Measurements from ENCODE around the gene NPLOC4. TPM values are rescaled to one million over a fixed set of nuclear protein-coding genes. Genes with fewer than 3 reads are reported as not detected.

Gene NPLOC4
- total and polyA plus RNA-seq, 9 of the 15 experiments (the other 6 are each of a cell fraction or from before 2014, with no cell fraction given) = 1.5 to 116 (median 64.5) TPM

GRCh38 chr17:81666342-81667191 is 29.7 kb upstream of the NPLOC4 start, which contains the start of the genes CCDC137 and OXLD1 (continued):
- TF ChIP-seq ID3 (CRISPR knock-in tag; IDR thresholded peaks at IDR 0.05) (no peak), ID3 (tag; IDR thresholded peaks at IDR 0.05) (no peak), ZNF3 (CRISPR knock-in tag; IDR thresholded peaks at IDR 0.05) (no peak), GTF2B (IDR thresholded peaks at IDR 0.05; ENCODE audit: extremely low read depth, insufficient read length) (no peak), ZNF586 (CRISPR knock-in tag; conservative IDR thresholded peaks at IDR 0.05) (no peak), CREM (IDR thresholded peaks at IDR 0.05; ENCODE audit: low read depth) (peak; percentile 87), ZNF324 (CRISPR knock-in tag; IDR thresholded peaks at IDR 0.05) (no peak), CREBBP (IDR thresholded peaks at IDR 0.05; ENCODE audit: low read depth, low read length) (no peak), POLR3A (IDR thresholded peaks at IDR 0.05; ENCODE audit: borderline replicate concordance, extremely low read depth, insufficient read depth, insufficient read length) (no peak), KDM4B (IDR thresholded peaks at IDR 0.05; ENCODE audit: borderline replicate concordance in 2 of 2, low read depth in 1 of 2) (peak in 1 of 2 experiments; percentile 93; a peak in 2 of 4 replicates), ZNF431 (CRISPR knock-in tag; IDR thresholded peaks at IDR 0.05) (no peak), HDGF (IDR thresholded peaks at IDR 0.05) (no peak), HDAC8 (tag; IDR thresholded peaks at IDR 0.05) (no peak)
- TF ChIP-seq, protein P1, sequence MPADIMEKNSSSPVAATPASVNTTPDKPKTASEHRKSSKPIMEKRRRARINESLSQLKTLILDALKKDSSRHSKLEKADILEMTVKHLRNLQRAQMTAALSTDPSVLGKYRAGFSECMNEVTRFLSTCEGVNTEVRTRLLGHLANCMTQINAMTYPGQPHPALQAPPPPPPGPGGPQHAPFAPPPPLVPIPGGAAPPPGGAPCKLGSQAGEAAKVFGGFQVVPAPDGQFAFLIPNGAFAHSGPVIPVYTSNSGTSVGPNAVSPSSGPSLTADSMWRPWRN (IDR thresholded peaks at IDR 0.05; ENCODE audit: low read depth) = no peak
- TF ChIP-seq, protein P2, sequence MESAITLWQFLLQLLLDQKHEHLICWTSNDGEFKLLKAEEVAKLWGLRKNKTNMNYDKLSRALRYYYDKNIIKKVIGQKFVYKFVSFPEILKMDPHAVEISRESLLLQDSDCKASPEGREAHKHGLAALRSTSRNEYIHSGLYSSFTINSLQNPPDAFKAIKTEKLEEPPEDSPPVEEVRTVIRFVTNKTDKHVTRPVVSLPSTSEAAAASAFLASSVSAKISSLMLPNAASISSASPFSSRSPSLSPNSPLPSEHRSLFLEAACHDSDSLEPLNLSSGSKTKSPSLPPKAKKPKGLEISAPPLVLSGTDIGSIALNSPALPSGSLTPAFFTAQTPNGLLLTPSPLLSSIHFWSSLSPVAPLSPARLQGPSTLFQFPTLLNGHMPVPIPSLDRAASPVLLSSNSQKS (CRISPR knock-in tag; IDR thresholded peaks at IDR 0.05) = no peak
- TF ChIP-seq, protein P3, sequence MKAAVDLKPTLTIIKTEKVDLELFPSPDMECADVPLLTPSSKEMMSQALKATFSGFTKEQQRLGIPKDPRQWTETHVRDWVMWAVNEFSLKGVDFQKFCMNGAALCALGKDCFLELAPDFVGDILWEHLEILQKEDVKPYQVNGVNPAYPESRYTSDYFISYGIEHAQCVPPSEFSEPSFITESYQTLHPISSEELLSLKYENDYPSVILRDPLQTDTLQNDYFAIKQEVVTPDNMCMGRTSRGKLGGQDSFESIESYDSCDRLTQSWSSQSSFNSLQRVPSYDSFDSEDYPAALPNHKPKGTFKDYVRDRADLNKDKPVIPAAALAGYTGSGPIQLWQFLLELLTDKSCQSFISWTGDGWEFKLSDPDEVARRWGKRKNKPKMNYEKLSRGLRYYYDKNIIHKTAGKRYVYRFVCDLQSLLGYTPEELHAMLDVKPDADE (conservative IDR thresholded peaks at IDR 0.05; ENCODE audit: control insufficient read depth, low read depth, low read length) = peak; percentile 42; the same call in 1 of the 2 replicates
- TF ChIP-seq, protein P4, sequence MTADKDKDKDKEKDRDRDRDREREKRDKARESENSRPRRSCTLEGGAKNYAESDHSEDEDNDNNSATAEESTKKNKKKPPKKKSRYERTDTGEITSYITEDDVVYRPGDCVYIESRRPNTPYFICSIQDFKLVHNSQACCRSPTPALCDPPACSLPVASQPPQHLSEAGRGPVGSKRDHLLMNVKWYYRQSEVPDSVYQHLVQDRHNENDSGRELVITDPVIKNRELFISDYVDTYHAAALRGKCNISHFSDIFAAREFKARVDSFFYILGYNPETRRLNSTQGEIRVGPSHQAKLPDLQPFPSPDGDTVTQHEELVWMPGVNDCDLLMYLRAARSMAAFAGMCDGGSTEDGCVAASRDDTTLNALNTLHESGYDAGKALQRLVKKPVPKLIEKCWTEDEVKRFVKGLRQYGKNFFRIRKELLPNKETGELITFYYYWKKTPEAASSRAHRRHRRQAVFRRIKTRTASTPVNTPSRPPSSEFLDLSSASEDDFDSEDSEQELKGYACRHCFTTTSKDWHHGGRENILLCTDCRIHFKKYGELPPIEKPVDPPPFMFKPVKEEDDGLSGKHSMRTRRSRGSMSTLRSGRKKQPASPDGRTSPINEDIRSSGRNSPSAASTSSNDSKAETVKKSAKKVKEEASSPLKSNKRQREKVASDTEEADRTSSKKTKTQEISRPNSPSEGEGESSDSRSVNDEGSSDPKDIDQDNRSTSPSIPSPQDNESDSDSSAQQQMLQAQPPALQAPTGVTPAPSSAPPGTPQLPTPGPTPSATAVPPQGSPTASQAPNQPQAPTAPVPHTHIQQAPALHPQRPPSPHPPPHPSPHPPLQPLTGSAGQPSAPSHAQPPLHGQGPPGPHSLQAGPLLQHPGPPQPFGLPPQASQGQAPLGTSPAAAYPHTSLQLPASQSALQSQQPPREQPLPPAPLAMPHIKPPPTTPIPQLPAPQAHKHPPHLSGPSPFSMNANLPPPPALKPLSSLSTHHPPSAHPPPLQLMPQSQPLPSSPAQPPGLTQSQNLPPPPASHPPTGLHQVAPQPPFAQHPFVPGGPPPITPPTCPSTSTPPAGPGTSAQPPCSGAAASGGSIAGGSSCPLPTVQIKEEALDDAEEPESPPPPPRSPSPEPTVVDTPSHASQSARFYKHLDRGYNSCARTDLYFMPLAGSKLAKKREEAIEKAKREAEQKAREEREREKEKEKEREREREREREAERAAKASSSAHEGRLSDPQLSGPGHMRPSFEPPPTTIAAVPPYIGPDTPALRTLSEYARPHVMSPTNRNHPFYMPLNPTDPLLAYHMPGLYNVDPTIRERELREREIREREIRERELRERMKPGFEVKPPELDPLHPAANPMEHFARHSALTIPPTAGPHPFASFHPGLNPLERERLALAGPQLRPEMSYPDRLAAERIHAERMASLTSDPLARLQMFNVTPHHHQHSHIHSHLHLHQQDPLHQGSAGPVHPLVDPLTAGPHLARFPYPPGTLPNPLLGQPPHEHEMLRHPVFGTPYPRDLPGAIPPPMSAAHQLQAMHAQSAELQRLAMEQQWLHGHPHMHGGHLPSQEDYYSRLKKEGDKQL (CRISPR knock-in tag; IDR thresholded peaks at IDR 0.05; ENCODE audit: borderline replicate concordance) = no peak

All from K562 (cell line).